Tibial artery (tissue), 4 donors: ENCODE data around the gene TRIOBP.

Experiments
- DNase-seq, 2 donors: peaks; one replicate each; pipeline ENCODE4 v3.0.0-alpha.2; 2019
- H3K27ac ChIP-seq, 2 donors: fragments of 200-600 bp; sonication (generic) in 1 of 2; 1 replicate in 1 of 2; 2 replicates in 1 of 2; pipeline ENCODE4 v1.5.1; 2018 to 2019; ENCODE audit warnings: mild to moderate bottlenecking in 1 of 2
- H3K27me3 ChIP-seq, 2 donors: fragments of 200-600 bp; sonication (generic) in 1 of 2; one replicate each; pipeline versions ENCODE4 v1.5.1 to v1.6.0; 2016 to 2019
- H3K36me3 ChIP-seq, 3 donors: fragments of 200-600 bp; sonication (generic) in 2 of 3; one replicate each; pipeline ENCODE4 v1.5.1; 2016 to 2019; ENCODE audit warnings: mild to moderate bottlenecking in 2 of 3
- H3K4me1 ChIP-seq, 4 donors: fragments of 200-600 bp; sonication (generic) in 2 of 4; 1 replicate in 3 of 4; 2 replicates in 1 of 4; pipeline ENCODE4 v1.5.1; 2016 to 2019
- H3K4me3 ChIP-seq, 2 donors: fragments of 200-600 bp; sonication (generic) in 1 of 2; 1 replicate in 1 of 2; 2 replicates in 1 of 2; pipeline ENCODE4 v1.5.1; 2018 to 2019; ENCODE audit warnings: mild to moderate bottlenecking in 2 of 2
- H3K9me3 ChIP-seq, 3 donors: fragments of 200-600 bp; sonication (generic) in 1 of 3; one replicate each; pipeline ENCODE4 v1.5.1; 2016 to 2019
- intact Hi-C: fragments of 100-400 bp; cut with DNase I; formaldehyde crosslinking; loops from one replicate; pipeline ENCODE4 v1.15.0; 2023; ENCODE audit warnings: low total_unique reads
- TF ChIP-seq, protein P1 (sequence below), 2 experiments: fragments of 200-600 bp in 1 of 2; fragments of 450-650 bp in 1 of 2; IDR thresholded peaks; one replicate each; pipeline ENCODE4 v1.5.1; 2017 to 2019; ENCODE audit warnings: antibody characterized with exemption in 2 of 2, mild to moderate bottlenecking in 1 of 2, moderate library complexity in 1 of 2

The TRIOBP gene

DNA sequence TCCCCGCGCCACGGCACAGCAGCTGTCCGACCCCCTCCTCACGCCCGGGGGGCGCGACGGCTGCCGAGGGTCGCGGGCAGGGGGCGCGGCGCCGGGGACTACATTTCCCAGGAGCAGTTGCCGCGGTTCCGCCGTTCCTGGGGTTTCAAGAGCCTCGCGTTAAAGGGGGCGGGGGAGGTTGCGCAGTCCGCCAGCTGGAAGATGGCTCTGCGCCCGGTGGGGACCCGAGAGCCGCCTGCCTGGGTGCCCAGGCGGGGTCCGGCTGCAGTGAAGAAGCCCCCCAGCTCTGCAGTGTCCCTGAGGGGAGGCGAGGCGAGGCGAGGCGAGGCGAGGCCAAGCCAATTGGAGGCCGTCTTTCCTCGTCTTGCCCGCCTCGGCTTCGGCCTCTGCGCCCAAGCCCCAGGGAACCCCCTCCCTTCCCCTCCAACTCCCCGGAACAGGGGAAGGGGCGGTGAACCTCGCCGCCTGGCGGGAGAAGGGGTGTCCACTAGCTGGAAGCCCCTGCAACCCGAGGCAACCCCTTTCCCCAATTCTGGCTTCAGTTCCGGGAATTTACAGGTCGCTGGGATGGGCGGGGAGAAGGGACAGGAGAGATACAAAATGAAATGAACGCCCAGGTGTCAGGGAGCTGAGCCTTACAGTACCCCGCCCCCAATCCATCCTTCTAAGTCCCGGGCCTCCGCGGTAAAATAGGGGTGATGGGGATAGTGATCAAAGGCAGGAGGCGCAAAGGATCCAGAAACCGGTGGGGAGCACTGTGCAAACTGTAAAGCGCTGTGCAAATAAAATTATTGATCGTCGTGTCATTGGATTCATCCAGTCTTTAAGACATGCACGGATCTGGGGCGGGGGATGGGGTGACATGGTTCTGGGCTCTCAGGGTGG lies 105.7 kb downstream of the TRIOBP start:
- H3K4me3 ChIP-seq = peak overlapping the region; percentile 52 to 66
- peaks cover 0 to 5% of the 10 kb centered on the region in 2 donors for H3K27me3 ChIP-seq
- intact Hi-C loops = no loop called here
- H3K27ac ChIP-seq = peak overlapping the region in 1 of 2 donors; percentile 33
- peak in 1 of 2 donors; percentile 55 for DNase-seq
- peaks cover 0 to 53% (median 37%) of the 10 kb centered on the region in 4 donors for H3K4me1 ChIP-seq
- H3K9me3 ChIP-seq = no peaks in the 10 kb centered on the region
- H3K36me3 ChIP-seq = no peaks in the 10 kb centered on the region
- TF ChIP-seq, protein P1, sequence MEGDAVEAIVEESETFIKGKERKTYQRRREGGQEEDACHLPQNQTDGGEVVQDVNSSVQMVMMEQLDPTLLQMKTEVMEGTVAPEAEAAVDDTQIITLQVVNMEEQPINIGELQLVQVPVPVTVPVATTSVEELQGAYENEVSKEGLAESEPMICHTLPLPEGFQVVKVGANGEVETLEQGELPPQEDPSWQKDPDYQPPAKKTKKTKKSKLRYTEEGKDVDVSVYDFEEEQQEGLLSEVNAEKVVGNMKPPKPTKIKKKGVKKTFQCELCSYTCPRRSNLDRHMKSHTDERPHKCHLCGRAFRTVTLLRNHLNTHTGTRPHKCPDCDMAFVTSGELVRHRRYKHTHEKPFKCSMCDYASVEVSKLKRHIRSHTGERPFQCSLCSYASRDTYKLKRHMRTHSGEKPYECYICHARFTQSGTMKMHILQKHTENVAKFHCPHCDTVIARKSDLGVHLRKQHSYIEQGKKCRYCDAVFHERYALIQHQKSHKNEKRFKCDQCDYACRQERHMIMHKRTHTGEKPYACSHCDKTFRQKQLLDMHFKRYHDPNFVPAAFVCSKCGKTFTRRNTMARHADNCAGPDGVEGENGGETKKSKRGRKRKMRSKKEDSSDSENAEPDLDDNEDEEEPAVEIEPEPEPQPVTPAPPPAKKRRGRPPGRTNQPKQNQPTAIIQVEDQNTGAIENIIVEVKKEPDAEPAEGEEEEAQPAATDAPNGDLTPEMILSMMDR (IDR thresholded peaks at IDR 0.05) = no peak

DNA sequence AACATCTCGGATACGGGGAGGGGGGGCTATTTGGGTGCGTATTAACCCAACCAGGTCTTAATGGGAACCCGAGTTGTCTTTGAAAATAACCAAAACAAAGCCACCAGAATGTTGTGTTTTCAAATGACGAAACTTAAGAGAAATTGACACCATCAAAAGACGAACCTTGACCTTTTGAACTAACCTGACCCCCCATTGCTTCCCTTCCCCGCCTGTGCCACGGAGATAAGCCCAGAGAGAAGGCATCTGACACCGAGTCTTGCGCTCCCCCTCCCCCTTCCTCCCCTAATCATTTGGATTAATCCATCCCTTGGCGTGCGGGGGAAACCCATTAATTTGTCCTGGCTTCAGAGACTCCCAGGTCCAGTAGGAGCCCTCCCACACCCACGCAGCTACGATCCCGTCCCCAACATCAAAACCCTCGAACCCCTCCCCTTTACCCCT lies 106.4 kb downstream of the TRIOBP start:
- DNase-seq = no peak
- Histone ChIP-seq H3K27ac (no peak overlapping the region), H3K4me1 (peaks cover 0 to 59% (median 40%) of the 10 kb centered on the region in 4 donors), H3K36me3 (no peaks in the 10 kb centered on the region), H3K27me3 (peaks cover 0 to 5% of the 10 kb centered on the region in 2 donors), H3K4me3 (peak overlapping the region; percentile 52 to 66), H3K9me3 (no peaks in the 10 kb centered on the region)
- intact Hi-C loops = no loop called here
- TF ChIP-seq, protein P1 (IDR thresholded peaks at IDR 0.05) = no peak

DNA sequence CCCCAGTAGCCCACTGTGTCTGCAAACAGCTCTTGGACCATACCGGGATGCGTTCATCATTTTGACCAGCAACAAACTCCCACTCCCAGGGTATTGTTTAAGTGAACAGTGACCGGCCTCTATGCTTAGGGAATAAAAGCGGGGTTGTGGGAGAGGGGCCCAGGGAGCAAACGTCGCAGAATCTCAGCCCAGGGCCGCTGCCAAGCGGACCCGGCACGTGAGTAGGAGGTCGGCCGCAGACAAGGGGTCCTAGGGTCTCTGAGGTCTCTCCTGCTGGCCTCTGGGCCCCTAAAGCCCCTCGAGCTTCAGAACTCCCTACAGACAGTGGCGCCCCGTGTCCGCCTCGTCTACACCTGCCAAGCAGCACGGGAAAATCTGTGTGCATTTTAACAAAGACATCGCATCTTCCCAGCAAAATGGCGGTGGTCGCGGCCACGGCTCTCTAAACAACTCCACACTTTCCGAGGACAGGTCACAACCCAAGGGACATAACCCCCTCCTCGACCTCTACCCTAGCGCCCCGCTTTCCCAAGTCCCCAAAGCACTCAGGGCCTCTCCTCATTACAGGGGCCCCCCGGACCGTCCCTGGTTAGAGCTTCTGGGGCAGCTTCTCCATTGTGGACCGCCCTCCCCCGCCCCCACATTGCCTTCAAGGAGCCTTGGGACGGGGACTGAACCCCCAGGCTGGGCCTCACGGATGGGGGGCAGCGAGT lies 106.9 kb downstream of the TRIOBP start:
- DNase-seq = no peak
- Histone ChIP-seq H3K4me1 (peaks cover 0 to 64% (median 46%) of the 10 kb centered on the region in 4 donors), H3K27me3 (peaks cover 0 to 5% of the 10 kb centered on the region in 2 donors), H3K27ac (peak overlapping the region in 1 of 2 donors; percentile 83), H3K36me3 (no peaks in the 10 kb centered on the region), H3K9me3 (no peaks in the 10 kb centered on the region), H3K4me3 (peak overlapping the region; percentile 51 to 60)
- TF ChIP-seq, protein P1 (IDR thresholded peaks at IDR 0.05) = no peak
- intact Hi-C loops = no loop called here

DNA sequence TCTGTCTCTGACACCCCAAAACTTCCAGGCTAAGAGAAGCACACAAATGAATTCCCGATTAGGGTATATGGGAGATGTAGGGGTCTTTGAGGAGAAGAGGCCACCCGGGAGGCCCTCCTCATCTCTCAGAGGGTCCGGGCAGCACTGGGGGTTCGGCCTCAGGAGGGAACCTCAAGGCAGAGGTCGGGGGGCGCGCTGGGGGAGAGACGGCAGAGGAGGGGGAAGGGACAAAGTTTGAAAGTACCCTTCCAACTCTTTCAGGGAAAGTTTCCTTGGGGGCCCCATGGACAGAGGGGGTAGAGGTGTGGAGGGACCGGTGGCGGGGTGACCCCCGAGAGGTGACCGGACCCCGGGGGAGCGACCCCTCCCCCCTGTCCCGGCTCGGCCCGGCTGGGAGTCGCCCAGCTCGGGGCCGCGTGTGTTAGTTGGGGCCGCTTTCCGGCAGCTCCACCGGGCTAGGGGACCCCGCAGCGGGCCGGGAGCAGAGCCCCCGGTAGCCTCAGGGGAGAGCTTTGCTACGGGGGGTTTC lies 107.6 kb downstream of the TRIOBP start:
- intact Hi-C loops = no loop called here
- Histone ChIP-seq H3K27me3 (peaks cover 0 to 5% of the 10 kb centered on the region in 2 donors), H3K4me3 (peak overlapping the region; percentile 51 to 60), H3K36me3 (no peaks in the 10 kb centered on the region), H3K9me3 (no peaks in the 10 kb centered on the region), H3K4me1 (peaks cover 0 to 71% (median 49%) of the 10 kb centered on the region in 4 donors), H3K27ac (peak overlapping the region; percentile 67 to 83)
- no peak for DNase-seq
- TF ChIP-seq, protein P1 (IDR thresholded peaks at IDR 0.05) = no peak
